NCI-H2081 treated with DMSO at 0.1 percent for 48 hours (cell line): ENCODE measurements around the gene MACROD2.
A peak's percentile ranks its signal among the peaks of the same experiment; 100 is the strongest.

ENCODE experiments used
- DNase-seq: peaks from one replicate; lab custom pipeline; 2025; lab: John Stamatoyannopoulos, UW

Gene MACROD2

GRCh38 chr20:15911581-15911980, 1916.3 kb downstream of the MACROD2 start:
- no peak for DNase-seq

- DNase-seq = no peak
Measured at GRCh38 chr20:15913391-15914025, 1918.2 kb downstream of the MACROD2 start.

- DNase-seq = no peak
Measured at GRCh38 chr20:15916623-15917022, 1921.3 kb downstream of the MACROD2 start.

GRCh38 chr20:15917283-15917682, 1922.0 kb downstream of the MACROD2 start:
- no peak for DNase-seq

GRCh38 chr20:15918631-15919030, 1923.3 kb downstream of the MACROD2 start:
- DNase-seq = no peak

- no peak for DNase-seq
Measured at GRCh38 chr20:15919118-15919517, 1923.8 kb downstream of the MACROD2 start.

- no peak for DNase-seq
Measured at GRCh38 chr20:15921930-15922329, 1926.6 kb downstream of the MACROD2 start.

GRCh38 chr20:15922556-15922955, 1927.2 kb downstream of the MACROD2 start:
- no peak for DNase-seq

- DNase-seq = no peak
Measured at GRCh38 chr20:15923030-15923776, 1927.9 kb downstream of the MACROD2 start.

- no peak for DNase-seq
Measured at GRCh38 chr20:15924556-15924955, 1929.2 kb downstream of the MACROD2 start.

- no peak for DNase-seq
Measured at GRCh38 chr20:15925376-15925775, 1930.1 kb downstream of the MACROD2 start.

- no peak for DNase-seq
Measured at GRCh38 chr20:15927893-15928650, 1932.8 kb downstream of the MACROD2 start.

- DNase-seq = no peak
Measured at GRCh38 chr20:15928946-15929345, 1933.6 kb downstream of the MACROD2 start.

- DNase-seq = peak; percentile 30
Measured at GRCh38 chr20:15930311-15931305, 1935.3 kb downstream of the MACROD2 start.

GRCh38 chr20:15931897-15932296, 1936.6 kb downstream of the MACROD2 start:
- DNase-seq = no peak

GRCh38 chr20:15937179-15937578, 1941.9 kb downstream of the MACROD2 start:
- DNase-seq = no peak

GRCh38 chr20:15938847-15939246, 1943.5 kb downstream of the MACROD2 start:
- DNase-seq = no peak

- DNase-seq = no peak
Measured at GRCh38 chr20:15940127-15940526, 1944.8 kb downstream of the MACROD2 start.

- DNase-seq = no peak
Measured at GRCh38 chr20:15942130-15942529, 1946.8 kb downstream of the MACROD2 start.

- DNase-seq = no peak
Measured at GRCh38 chr20:15945289-15945688, 1950.0 kb downstream of the MACROD2 start.

- no peak for DNase-seq
Measured at GRCh38 chr20:15949391-15949790, 1954.1 kb downstream of the MACROD2 start.

- no peak for DNase-seq
Measured at GRCh38 chr20:15951658-15952057, 1956.3 kb downstream of the MACROD2 start.
